CD4-positive, alpha-beta T cell treated with Interleukin-4 for 1 hour (primary cell): ENCODE data around the gene EPGN.

Source experiments
- DNase-seq, 2 donors: peaks; one replicate each; pipeline ENCODE4 v3.0.0-alpha.2; 2020 to 2022

Gene EPGN

GRCh38 chr4:74344031-74344430 lies 35.8 kb downstream of the EPGN start:
- DNase-seq: no peak

- no peak for DNase-seq
Measured at GRCh38 chr4:74353858-74354257, 45.6 kb downstream of the EPGN start.

GRCh38 chr4:74357965-74358364 lies 49.7 kb downstream of the EPGN start:
- DNase-seq: no peak

GRCh38 chr4:74361671-74362070 lies 53.4 kb downstream of the EPGN start:
- DNase-seq: no peak

- DNase-seq: no peak
Measured at GRCh38 chr4:74362347-74362746, 54.1 kb downstream of the EPGN start.

- DNase-seq: no peak
Measured at GRCh38 chr4:74364256-74364651, 56.0 kb downstream of the EPGN start.

GRCh38 chr4:74364652-74365491 lies 56.6 kb downstream of the EPGN start, which contains the start of gene EREG:
Gene EREG (plus strand): TSS chr4:74365145. CDS start chr4:74365309, 164 bp downstream.
- DNase-seq: peak; percentile 9 to 64

GRCh38 chr4:74365761-74366160 lies 57.5 kb downstream of the EPGN start:
- no peak for DNase-seq
